GM12891 (cell line): ENCODE data around the gene CPOX.

Source experiments
- POLR2A ChIP-seq: IDR thresholded peaks from 2 replicates; pipeline ENCODE4 v1.6.1; 2011; ENCODE audit warnings: low read depth, low read length, control low read depth
- POLR2AphosphoS5 ChIP-seq: IDR thresholded peaks from 2 replicates; pipeline ENCODE4 v1.6.1; 2011; ENCODE audit warnings: low read depth, low read length, control low read depth
- SPI1 ChIP-seq: IDR thresholded peaks from 2 replicates; pipeline ENCODE4 v1.6.1; 2011; ENCODE audit warnings: low read depth, low read length, control low read depth
- TAF1 ChIP-seq: IDR thresholded peaks from 2 replicates; pipeline ENCODE4 v1.6.1; 2011; ENCODE audit warnings: low read depth, low read length, control low read depth

GRCh38 chr3:98565843-98566242 is 27.6 kb downstream of the CPOX start:
- no peak for TF ChIP-seq POLR2A
- no peak for TF ChIP-seq SPI1
- TF ChIP-seq POLR2AphosphoS5, result no peak
- no peak for TF ChIP-seq TAF1
